GM19238 (cell line): ENCODE results near the gene VWA7.

Experiments used
- DNase-seq: peaks from one replicate; pipeline ENCODE4 v3.0.0; 2011; ENCODE audit warnings: low spot score; ENCODE audit not compliant: insufficient read length

Gene VWA7

DNA sequence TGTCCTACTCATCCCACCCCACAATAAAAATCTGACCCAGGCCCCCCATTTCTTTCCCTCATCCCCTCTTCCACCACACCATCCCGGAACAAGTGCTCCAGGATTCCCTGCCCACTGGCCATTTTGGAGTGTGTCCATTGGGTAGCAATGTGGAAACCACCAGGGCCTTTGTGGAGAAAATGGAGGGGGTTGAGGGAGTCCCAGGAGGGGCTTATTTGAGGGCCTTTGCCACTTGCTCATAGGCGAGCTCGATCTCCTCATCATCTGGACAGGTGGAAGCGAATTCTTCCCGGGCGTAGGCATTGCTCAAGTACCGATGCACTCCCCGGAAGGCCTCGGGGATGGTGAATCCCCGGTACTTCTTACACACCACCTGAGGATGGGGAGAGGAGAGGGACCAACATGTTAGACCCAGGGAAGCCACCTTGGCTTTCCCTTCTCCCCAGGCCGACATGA is 46.5 kb downstream of the VWA7 start:
- no peak for DNase-seq

DNA sequence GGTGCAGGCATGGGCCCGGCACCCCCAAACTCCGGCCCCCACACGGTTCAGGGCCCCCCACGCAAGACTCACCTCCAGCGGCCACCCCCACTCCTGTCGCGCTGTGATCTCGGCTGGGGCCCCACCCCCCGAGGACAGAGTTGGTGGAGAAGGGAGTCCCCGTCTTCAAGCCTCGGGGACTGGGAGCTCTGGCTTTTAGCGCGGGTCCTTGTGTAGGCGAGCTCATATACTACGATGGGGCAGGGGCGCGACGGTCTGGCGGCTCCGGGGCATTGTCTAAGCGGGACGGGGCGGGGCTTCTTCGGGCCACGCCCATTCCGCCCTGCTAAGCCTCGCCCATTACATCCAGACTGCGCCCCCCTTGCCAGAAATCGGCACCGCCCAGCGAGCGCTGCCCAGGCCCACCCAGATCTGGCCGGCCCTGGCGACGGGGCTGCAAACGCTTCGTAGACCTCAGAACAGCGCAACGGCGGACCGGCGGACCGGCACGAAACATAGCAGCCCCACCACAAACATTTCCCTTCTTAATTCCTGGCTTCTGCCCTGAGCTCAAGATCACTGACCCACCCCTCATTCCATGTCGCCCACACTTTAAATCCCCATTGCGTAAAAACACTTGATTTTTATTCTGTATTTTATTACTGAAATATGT is 47.0 kb downstream of the VWA7 start:
- DNase-seq: peak; percentile 50

GRCh38 chr6:31729515-31729978 is 47.6 kb downstream of the VWA7 start:
- DNase-seq: peak; percentile 60

DNA sequence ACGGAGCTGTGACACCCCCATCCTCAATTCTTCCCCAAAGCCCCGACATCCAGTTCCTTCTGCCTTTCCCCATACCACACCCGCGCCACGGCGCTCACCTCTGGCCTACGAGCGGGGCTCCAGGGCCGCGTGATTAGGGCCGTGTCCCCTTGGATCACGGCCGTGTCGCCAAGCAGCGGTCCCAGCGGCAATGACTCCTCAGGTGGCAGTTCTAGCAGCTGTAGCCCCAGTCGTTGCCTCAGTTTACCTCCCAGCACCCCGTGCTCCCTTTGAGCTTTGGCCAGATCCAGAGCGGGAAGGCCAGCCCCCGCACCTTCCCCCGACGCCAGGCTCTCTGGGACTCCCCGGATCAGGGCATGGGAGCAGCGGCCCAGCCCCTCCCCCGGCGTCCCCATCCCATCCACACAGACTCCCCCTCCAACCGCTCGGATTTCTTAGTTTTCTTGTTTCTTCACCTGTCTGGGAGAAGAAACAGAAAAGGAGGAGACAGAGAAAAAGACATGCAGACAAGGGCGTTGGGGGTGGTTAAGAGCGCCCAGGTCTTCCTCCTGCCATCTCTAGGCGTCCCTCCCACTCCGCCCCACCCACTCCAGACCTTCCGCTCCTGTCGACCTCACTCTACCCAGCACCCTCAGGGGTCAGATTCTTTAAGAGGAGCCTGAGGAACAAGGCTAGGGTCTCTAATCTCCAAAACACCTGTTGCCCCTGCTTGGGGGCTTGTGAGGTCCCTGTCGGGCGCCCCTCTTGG is 48.2 kb downstream of the VWA7 start, which contains the start of gene DDAH2:
DDAH2 (minus strand) TSS at position 533 of the 748 bp plus-strand sequence; CDS start at position 395, 138 bp downstream.
- DNase-seq: no peak

DNA sequence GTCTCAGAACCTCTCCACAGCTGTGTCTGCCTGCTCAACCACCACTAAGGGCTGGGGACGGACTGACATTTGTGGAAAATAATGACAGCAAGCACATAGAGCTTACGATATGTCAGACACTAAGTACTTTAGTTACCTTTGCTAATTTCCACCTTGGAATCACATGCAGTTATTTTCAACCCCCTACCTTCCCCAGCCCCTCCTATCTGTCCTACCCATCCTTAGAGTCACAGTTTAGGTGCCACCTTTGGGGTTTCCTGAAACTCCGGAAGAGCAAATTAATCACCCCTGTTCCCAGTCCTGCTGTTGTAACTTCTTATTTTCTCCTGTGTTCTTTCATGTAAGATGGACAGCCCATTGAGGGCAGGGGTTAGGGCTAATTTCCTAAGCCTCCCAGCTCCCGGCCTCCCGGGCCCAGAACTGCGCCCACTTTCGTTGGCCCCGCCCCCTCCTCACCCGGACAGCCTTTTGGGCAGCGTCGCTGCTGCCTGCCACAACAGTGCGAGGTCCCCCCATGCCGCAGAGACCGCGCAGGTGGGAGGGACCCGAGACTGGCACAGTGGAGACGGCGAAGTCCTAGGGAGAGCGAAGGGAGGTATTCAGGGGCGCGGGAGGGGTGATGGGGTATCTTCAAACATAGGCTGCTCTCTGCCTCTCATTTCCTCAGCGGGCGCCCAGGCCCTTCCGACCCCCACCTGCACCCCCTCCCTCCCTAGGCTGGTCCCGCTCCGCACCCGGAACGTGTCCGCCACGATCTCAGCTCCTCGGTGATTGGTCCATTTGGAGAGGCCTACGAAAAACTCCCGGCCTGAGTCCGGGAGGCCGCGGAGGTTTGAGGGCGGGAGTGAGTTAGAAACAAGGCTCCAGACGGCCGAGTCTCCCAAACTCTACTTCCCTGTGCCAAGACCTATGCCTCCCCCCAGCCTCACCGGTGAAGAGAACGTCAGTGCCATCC is 49.1 kb downstream of the VWA7 start:
- DNase-seq: no peak

GRCh38 chr6:31727034-31727716 is 50.0 kb downstream of the VWA7 start:
- peak; percentile 81 for DNase-seq

- no peak for DNase-seq
These were observed 51.4 kb downstream of the VWA7 start for GRCh38 chr6:31725502-31726350.

DNA sequence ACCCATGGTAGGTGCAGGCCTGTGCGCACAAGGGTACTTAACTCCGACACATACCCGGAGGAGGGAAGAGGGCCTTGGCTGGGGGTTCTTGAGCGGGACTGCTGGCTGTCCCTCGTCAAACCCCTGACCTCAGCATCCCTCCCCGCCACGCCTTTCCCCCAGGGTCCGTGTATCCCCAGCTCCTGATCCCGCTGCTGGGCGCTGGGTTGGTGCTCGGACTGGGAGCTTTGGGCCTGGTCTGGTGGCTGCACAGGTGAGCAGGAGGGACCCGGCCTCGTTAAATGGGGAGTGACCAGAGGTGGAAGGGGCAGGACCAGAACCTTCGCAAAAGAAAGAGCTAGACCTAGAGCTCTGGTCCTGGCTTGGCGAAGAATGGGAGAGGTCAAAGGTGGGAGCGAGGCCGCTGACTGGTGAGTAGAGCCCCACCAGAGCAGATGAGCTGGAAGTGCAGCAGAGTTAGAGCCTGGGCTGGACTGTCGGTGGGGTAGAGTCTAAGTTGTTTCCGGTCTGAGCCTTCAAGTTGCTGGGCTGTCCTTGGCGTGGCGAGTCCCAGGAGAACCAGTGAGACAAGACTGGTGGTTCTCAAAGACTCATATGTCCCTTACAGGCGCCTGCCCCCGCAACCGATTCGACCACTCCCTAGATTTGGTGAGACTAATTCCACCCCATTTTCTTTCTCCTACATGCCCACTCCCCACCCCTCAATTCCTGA is 53.0 kb downstream of the VWA7 start:
- no peak for DNase-seq

- no peak for DNase-seq
These were observed 53.7 kb downstream of the VWA7 start, which contains the start of gene MPIG6B for GRCh38 chr6:31723245-31723979. MPIG6B (plus strand) TSS chr6:31723373; CDS start chr6:31723384, 11 bp downstream.

GRCh38 chr6:31722173-31722572 is 55.0 kb downstream of the VWA7 start:
- DNase-seq: no peak

DNA sequence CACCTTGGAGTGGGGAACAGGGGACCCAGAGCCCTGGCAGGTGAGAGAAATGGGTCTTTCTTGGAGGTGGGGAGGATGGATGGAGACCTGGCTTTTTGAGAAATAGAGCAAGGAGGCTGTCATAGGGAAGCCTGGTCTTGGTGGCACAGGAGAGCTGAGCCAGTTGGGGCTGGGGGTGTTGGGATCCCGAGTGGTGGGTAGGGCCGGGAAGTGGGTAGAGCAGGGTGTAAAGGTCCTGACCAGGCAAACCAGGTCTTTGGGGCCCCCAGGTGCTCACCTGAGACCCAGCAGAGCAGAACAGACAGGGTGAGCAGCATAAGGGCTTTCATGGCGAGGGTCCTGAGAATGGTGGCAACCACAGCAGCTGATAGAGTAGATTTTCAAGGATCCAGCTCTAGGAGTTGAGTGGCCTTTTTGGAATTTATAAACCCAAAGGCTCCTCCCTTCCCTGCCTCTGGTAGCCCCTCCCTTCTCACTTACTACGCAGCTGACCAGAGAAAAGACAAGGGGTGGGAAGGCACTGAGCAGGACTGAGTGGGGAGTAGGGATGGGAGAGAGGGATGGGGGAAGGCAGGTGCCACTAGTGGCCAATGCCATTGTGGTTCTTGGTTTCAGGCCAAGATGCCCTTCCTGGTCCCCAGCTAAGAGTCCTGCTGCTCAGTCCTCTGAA is 55.6 kb downstream of the VWA7 start, which contains the start of gene LY6G6C:
LY6G6C (minus strand) TSS at position 396 of the 670 bp plus-strand sequence; CDS start at position 329, 67 bp downstream.
- DNase-seq: no peak

DNA sequence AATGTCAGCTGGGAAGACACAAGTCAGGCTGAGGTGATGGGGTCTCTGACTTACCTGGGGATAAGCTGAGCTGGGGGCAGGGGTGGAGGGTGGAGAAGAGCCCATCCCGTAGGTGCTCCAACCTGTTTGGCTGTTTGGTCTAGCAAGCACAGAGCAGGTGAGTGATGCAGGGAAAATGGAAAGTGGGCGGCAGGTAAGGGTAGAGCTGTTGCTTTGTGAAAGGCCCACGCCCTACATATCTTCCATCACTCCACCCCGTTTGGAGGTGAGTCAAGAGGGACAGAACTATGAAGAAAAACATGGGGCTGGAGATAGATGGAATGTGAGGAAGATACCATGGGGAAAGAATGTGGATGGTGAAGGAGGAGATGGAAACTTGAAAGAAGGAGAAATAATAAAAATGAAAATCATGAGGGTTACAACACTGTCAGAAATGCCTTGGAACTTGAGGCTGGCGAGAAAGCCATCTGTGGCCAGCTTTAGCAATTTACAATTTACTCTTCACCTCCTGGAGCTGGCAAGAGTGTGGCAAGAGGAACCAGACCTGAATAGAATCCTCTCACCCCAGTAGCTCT is 56.8 kb downstream of the VWA7 start:
- no peak for DNase-seq

DNA sequence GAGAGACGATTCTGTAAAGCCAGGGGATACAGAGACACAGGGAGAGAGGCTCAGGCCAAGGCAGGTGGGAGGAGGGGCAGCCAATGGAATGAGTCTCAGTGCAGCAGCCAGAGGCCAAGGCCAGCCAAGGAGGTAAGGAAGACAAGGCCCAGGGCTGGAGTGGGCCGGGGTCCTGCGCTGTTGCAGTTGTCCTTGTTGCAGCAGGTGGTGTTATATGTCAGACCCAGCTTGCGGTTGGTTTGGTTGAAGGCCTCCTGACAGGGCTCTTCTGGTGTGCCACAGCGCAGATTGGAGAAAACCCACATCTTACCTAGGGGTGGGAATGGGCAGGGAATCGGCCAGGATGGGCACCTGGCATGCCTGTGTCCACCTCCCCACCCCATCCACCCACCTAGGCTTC is 58.1 kb downstream of the VWA7 start:
- no peak for DNase-seq

- no peak for DNase-seq
These were observed 58.9 kb downstream of the VWA7 start for GRCh38 chr6:31718265-31718664.

- DNase-seq: no peak
These were observed 59.5 kb downstream of the VWA7 start for GRCh38 chr6:31717499-31718222.
